Measurements from ENCODE around the gene PITHD1.
"Not testable (repeated sequence)": the region's sequence is repeated elsewhere in the genome, so short reads cannot be mapped to it uniquely, and the experiment has no call there.

Gene PITHD1, protein sequence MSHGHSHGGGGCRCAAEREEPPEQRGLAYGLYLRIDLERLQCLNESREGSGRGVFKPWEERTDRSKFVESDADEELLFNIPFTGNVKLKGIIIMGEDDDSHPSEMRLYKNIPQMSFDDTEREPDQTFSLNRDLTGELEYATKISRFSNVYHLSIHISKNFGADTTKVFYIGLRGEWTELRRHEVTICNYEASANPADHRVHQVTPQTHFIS

DNA sequence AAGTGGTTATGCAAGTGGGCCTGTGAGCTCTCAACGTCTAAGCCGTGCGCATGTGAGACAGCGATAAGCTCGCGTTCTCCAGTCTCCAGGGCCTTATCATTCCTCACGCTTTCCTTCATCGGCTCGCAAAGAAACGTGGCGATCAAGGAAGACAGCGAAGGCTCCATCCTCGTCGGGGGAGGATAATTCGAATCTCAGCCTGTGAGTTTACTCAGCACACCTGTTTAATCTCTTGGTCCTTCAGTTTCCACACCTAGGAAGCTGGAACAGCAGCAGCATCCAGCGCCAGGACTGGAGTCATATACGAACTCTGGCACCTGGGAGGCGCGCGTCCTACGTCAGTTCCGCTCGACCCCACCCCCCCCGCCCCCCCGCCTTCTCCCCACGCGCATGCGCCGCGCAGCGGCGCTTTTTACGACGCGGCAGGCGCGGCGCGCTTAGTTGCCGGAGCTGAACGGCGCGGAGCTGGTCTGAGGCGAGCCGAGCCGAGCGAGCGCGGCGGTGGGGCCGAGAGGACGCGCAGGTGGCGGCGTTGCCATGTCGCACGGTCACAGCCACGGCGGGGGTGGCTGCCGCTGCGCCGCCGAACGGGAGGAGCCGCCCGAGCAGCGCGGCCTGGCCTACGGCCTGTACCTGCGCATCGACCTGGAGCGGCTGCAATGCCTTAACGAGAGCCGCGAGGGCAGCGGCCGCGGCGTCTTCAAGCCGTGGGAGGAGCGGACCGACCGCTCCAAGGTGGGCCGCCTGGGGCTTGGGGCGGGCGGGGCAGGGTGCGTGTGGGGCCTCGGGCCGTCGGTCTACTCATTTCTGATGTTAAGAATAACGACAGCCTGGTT, at the start of gene PITHD1:
Gene PITHD1 (plus strand): TSS at position 440 of the 836 bp plus-strand sequence. CDS start 98 bp downstream, at position 538.
- peak; percentile 91 for DNase-seq

GRCh38 chr1:23732363-23733224, 45.6 kb upstream of the PITHD1 start:
- DNase-seq = no peak

GRCh38 chr1:23733281-23733680, 44.9 kb upstream of the PITHD1 start:
- not testable (repeated sequence) for DNase-seq

DNA sequence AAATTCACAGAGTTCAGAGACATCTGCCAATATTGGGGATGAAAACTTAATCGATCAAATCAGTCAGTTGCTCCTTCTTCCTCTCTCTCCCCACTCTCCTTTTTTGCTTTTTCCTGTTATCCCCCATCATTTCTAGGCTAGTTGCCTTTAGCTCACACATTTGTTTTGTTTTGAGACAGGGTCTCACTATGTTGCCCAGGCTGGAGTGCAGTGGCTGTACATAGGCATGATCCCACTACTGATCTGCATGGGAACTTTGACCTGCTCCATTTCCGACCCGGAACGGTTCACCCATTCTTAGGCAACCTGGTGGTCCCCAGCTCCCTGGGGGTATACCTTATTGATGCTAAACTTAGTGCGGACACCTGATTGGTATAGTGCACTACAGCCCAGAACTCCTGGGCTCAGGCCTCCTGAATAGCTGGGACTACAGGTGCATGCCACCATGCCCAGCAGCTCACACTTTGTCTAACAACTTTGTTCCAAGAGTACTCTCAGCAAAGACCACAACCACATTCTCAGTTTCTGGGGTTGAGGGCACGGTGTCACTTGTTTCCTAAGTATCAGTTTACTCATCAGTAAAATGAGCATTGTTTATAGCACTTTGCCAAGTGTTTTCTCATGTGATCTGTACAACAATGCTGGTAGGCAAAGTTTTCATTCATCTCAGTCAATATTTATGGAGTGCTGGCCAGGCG, 41.6 kb upstream of the PITHD1 start:
- DNase-seq = no peak

DNA sequence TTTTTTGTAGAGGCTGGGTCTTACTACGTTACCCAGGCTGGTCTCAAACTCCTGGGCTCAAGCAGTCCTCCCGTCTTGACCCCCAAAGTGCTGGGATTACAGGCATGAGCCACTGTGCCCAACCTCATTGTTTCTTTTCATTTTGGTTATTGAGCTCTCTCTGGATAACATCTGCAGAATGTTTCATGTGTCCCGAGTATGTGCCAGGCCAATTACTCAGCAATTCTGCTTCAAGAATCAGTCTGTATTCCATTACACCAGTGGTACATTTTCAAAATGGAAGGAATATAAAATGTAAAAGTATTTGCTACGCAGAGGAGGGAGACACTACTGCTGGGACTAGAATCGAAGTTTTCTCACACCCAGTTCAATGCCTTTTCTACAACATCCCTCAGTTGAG, 36.6 kb upstream of the PITHD1 start:
- no peak for DNase-seq

- DNase-seq = no peak
Measured at GRCh38 chr1:23742670-23743286, 35.4 kb upstream of the PITHD1 start.

DNA sequence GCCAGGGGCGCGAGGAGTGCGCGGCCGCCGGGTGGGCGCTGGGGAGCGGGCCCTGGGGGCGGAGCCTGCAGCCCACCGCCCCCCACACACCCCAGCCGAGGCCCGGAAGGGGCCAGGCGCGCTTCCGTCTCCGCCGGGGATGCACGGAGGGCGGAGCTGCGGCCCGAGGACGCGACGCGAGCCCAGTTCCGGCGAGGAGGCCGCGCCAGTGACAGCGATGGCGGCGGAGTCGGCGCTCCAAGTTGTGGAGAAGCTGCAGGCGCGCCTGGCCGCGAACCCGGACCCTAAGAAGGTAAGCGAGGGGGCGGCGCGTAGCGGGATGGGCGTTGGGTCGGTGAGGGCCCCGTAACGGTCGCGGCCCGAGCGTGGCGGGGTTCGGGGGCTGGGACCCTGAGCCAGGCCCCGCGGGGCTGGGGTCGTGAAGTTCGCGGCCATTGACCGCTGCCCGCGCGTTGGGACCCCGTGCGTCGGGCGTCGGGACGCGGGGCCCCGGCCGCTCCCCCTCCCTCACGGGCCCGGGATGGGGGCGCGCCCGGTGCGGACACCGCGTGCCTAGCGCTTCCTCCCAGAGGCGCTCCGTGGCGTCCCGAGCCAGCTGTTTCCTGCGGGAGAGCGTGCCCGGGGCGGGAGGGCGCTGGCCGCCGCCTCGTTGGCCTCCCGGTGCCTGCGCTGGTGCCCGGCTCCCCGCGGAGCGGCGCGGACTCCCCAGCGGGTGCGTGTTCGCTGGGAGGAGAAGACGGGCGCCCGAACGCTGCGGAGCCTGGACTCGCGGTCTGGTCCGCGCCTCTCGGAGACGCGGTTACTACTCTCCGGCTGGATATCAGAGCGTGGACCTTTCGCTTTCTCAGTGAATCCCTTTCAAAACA, 34.7 kb upstream of the PITHD1 start, which contains the start of gene ELOA:
Gene ELOA (plus strand): TSS at position 185 of the 866 bp plus-strand sequence. CDS start 33 bp downstream, at position 218.
- DNase-seq = peak; percentile 83

GRCh38 chr1:23745515-23745914, 32.7 kb upstream of the PITHD1 start:
- DNase-seq = no peak

GRCh38 chr1:23748016-23748415, 30.2 kb upstream of the PITHD1 start:
- no peak for DNase-seq

GRCh38 chr1:23751050-23751814, 27.0 kb upstream of the PITHD1 start:
- no peak for DNase-seq

DNA sequence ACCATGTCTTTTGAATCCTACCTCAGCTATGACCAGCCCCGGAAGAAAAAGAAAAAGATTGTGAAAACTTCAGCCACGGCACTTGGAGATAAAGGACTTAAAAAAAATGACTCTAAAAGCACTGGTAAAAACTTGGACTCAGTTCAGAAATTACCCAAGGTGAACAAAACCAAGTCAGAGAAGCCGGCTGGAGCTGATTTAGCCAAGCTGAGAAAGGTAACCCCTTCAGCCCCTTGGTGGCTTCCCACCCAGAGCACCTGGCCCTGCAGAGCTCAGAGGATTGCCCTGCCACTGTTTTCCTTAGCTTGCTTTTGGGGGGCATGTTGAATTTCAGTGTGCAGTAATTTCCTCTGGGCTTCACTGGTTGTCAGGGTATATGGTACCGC, 26.4 kb upstream of the PITHD1 start:
- no peak for DNase-seq

DNA sequence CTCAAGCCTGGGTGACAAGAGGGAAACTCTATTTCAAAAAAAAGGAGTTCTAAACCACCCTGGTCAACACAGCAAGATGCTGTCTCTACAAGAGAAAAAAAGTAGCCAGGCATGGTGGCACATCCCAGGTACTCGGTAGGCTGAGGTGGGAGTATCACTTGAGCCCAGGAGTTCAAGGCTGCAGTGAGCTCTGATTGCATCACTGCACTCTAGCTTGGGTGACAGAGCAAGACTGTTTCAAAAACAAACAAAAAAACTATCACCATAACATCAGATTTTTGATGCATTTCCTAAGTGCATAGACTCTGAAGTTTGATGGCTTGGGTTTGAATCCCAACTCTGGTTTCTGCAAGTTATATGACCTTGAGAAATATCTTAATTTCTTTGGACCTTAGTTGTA, 25.3 kb upstream of the PITHD1 start:
- DNase-seq = no peak

DNA sequence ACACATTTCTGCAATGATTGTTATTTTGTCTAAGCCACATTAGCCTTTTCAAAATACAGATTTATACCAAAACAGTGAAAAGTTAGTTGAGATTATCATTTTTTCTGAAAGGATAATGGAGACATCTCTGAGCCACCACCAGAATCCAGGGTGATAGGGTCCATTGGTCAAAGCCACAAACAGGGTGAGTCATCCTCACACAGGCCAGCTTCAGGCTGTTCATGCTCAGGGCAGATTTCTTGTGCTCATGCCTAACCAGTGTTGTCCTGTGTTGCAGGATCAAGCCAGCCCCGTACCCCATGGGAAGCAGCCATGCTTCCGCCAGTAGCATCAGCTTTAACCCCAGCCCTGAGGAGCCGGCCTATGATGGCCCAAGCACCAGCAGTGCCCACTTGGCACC, 21.5 kb upstream of the PITHD1 start:
- DNase-seq = no peak

DNA sequence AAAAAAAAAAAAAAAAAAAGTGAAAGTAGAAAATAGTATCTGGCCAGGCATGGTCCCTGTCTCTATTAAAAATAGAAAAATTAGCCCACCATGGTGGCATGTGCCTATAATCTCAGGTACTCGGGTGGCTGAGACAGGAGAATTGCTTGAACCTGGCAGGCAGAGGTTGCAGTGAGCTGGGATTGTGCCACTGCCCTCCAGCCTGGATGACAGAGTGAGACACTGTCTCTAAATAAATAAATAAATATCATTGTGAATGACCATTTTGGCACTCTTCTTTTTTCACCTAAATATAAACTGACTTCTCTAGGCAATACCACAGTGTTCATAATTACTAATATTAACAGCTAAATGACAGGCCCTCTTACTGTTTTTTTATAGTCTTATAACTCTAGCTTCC, 20.4 kb upstream of the PITHD1 start:
- DNase-seq = no peak

- no peak for DNase-seq
Measured at GRCh38 chr1:23759277-23759676, 18.9 kb upstream of the PITHD1 start.

GRCh38 chr1:23763041-23763577, 15.1 kb upstream of the PITHD1 start:
- no peak for DNase-seq

GRCh38 chr1:23768733-23769132, 9.5 kb upstream of the PITHD1 start:
- DNase-seq = no peak

- DNase-seq = peak; percentile 81
Measured at GRCh38 chr1:23772049-23772853, 6.0 kb upstream of the PITHD1 start.

- DNase-seq = no peak
Measured at GRCh38 chr1:23772854-23773242, 5.4 kb upstream of the PITHD1 start.
